ENCODE measurements around the gene DOCK9.

The DOCK9 gene

DNA sequence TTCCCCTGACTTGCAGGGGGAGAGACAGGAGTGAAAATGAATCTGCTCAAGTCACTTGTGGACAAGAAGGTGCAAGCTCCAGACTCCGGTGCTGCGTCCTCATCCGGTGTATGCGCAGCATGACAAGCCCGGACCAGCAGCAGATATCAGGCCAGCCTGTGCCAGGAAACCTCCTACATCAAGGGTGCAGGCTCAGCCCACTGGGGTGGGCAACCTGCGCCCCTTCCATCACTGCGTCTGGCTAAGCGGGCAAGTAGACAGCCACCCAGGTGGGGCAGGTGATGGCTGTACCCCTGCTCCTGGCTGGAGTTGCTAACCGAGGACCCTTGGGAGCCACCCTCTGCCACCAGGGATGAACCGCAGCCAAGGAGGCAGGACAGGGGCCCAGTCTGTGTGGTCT lies 192.5 kb downstream of the DOCK9 start:
- no peak for DNase-seq

DNA sequence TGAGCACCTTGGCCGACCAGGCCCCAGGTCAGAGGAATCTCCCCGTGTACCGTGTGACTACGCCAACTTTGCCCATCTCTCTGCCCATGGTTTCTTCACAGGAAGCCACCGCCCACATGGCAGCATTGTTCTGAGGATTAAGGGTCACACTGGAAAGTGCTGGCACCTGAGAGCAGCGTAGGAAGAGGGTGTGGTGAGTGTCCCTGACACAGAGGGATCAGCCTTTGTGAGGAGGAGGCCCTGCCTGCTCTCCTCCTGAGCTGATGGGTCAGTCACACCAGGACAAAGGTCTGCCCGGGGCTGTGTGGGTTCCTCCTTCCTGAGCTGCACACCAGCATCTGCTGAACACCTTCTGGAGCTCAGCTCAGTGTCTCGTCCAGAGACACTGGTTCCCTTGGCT lies 193.2 kb downstream of the DOCK9 start:
- DNase-seq, result no peak

DNA sequence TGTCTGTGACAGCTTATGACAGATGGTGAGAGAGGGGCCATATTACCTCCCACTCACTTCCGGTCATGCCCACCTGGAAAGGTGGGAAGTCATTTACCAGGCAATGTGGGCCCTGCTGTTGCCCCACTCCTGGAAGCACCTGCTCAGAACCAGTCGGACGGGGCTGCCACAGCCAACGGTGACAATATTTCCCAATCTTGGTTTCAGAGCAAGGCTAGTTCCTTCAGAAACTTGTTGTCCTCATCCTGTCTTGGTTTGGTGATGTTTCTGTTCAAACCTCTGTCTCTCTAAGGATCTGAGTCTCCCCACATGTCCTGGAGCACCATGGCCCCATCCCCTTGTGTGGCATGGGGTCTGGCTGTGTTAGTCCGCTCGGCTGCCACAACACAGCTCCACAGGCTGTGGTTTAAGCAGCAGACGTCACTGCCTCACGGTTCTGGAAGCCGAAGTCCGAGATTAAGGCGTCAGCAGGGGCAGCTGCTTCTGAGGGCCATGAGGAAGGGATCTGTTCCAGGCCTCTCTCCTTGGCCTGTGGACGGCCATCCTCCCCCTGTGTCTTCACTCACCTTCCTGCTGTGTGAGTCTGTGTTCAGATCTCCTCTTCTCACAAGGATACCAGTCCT lies 193.9 kb downstream of the DOCK9 start:
- no peak for DNase-seq

DNA sequence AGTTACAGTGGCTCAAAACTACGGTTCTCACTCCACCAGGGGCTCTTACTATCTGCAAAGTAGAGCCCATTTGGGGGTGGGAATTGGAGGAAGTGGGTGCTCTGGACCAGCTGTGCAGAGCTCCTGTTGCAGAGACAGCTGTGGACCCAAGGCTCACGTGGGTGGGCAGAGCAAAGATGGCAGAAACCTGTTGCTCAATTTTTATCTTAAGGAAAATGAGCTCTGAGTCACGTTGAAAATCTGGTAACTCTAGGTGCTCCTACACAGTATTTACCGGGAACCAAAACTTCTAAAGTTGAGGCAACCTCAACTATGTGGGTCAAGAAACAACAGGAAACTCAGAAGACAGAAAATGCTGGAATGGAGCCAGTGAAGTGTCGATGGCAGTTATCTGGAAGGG lies 195.2 kb downstream of the DOCK9 start:
- DNase-seq, result no peak

DNA sequence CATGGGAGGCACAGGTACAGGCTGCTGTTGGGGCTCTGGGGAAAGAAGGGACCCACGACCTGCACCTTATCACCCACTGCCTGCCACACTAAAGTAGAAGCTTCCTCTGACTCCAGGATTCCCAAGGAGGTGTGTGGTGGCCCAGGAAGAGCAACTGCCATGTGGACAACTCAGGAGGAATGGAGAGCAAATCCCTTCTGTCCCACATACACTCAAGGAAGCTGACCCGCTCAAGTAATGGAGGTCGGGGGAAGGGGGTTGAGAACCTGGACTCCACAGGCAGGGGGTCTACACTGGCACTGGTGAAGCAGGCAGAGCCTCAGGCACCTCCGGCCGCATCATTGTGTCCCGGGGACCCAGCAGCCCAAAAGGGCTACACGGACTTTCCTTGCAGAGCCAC lies 196.0 kb downstream of the DOCK9 start:
- no peak for DNase-seq

DNA sequence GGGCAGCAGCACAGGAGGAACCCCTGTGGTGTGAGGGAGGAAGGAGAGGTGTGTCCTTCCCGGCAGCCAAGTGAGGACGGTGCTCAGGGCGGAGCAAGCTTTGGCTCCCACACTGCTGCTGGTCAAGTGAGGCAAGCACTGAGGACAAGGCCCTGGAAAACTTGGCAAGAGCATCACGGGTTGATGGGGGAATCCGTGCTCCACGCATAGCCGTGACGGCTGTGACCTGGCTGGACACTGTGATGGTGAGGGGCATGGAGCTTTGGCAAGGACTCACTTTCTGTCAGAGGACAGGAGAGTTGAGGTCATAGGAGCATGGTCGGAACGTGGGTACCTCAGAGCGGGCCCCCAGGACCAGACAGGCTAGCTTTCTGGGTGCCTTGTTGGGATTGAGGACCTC lies 196.4 kb downstream of the DOCK9 start:
- no peak for DNase-seq

DNA sequence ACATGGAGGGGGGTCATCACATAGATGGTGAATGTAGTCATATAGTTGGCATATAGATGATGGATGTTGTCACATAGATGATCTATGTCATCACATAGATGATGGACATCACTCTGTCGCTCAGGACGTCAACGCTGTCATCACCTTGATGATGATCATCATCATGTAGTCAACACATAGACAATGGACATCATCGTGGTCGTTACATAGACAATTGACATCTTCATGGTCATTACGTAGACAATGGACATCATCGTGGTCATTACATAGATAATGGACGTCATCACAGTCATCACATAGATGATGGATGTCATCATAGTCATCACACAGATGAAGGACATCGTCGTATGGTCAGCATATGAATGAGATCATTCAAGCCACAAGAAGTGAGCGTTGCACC lies 196.8 kb downstream of the DOCK9 start:
- no peak for DNase-seq

DNA sequence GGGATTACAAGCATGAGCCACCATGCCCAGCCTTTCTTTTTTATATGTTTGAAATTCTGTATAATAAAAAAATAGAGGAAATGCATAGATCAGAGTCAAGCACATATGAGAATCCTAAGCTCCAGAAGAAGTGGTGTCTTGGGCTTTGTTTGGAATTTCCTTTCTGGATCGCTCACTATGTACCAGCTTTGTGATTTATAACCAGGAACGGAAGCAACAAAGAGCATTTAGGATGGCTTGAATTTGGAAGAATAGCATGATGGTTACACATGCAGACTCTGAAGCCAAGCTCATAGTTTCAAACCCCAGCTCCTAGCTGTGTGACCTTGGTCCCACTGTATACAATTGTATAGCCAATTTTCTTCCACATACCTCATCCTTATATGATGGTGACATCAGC lies 197.4 kb downstream of the DOCK9 start:
- no peak for DNase-seq

DNA sequence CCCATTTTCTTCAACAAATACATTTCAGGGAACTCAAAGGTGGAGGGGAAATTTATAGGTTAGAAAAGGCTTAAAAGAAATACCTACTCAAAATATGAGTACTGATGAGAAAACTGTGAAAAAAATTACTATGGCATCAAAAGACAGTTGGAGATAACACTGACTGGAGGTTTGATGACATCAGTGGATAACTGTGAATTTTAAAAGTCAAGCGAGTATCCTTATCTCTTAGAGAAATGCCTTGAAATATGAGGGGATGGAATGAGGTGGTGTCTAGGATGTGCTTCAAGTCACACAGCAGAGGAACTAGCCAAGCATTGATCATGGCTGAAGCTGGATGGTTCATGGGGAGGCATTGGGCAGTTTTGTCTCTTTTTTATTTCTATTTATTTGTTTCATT lies 198.2 kb downstream of the DOCK9 start:
- DNase-seq, result no peak

DNA sequence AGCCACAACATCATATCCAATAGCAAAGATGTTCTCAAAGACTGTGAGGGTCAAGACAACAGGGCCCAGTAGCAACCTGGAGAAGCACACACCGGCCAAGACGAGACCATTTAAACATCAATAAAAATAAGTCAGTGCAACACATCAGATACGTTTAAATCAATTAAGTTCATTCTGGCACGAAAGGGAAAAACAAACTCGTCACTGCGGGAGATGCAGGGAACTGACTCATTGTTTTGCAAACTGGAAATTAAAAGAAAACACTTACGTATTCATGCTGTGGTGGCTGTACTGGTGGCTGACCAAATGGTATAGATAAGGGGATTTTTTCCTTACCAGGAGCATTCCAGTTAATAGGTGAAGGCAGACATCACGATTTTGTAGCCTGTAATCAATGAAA lies 199.1 kb downstream of the DOCK9 start:
- no peak for DNase-seq

DNA sequence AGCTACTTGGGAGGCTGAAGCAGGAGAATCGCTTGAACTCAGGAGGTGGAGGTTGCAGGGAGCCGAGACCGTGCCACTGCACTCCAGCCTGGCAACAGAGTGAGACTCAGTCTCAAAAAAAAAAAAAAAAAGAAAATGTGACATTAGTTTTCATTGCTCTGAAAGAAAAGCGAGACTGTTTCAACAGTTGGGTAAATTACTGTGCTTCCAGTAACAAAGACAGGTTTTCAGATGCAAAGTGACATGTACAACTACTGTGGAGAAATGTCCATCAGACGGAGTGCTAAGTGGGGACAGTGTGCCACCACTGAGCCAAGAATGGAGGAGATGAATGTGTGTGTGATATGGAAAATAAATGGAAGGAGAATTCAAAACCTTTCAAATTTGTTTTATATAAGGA lies 201.2 kb downstream of the DOCK9 start:
- DNase-seq, result no peak

DNA sequence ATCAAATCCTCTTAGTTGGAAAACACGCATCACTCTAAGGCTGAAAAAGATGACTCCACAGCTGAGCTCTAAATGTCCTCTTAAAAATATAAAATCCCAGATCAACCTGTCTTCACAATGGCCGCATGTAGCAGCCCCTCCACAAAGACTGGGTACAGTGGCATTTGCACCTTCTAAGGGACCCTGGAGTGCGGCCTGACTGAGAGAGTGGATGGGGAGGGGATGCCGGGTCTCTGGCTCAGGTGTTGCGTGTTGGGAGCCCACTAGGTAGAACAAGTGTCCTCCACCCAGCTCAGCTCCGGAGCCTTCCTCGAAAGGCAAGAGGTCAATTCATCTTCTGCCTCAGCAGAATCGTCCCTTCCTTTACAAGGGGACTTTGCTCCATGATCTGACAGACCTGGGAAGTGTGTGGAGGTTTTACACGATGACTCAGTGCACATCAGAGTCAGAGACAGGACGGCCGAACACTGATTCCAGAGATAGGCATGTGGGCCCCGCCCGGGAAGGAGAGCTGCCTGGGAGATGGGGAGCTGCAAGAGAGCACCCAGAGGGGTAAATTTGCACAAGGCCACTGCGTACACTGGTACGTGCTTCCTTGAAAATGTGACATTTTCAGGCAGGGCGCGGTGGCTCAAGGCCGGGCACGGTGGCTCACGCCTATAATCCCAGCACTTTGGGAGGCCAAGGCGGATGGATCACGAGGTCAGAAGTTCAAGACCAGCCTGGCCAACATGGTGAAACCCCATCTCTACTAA lies 201.8 kb downstream of the DOCK9 start:
- no peak for DNase-seq

DNA sequence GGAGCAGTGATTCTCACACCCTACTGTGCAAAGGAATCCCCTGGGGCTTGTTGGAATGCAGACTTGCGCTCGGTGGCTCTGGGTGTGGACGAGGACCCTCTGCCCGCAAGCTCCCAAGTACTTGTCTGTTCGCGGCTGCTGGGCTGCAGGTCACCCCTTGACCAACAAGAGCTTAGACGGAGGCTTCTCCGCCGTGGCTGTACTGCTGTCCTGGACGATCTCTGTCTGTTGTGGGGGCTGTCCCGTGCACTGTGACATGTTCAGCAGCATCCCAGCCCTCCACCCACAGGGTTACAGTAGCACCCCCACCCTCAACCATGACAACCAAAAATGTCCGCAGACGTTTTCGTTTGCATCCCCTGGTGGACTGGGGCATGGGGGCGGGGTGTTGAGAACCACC lies 202.5 kb downstream of the DOCK9 start:
- DNase-seq, result no peak

DNA sequence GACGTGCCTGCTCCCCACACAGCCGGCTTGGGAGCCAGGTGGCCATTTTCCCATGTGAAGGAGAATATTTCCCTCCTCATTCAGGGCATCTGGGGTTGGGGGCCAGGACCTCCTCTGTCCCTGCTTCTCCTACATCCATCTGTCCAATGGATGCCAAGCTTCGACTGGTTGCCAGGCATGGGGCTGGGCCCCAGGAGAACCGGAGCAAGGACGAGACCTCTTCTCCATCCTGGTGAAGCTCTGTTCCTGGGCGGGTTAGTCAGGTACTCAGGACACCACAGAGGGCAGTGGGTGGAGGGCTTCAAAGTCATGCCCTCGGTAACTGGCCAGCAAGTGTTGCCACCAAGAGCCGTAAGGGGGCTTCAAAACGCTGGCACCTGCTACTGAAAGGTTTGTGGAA lies 203.1 kb downstream of the DOCK9 start:
- no peak for DNase-seq

DNA sequence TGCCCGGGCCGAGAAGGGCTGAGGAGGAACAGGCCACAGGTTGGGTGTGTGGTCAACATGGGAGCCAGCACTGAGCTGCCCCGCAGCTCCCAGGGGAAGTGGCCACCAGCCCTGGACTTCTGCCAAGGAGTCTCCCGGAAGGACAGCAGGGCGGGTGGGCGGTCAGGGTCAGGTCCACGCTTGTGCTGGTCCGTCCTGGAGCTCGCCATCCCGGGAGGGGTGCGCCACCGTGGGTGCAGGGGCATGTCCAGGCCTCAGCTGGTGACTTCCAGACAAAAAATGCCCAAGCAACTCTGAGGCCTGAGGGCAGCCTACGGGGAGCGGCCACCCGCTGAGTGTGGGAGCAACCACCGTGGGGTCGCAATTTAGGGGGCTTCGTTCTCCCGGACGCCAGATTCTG lies 203.9 kb downstream of the DOCK9 start:
- no peak for DNase-seq

DNA sequence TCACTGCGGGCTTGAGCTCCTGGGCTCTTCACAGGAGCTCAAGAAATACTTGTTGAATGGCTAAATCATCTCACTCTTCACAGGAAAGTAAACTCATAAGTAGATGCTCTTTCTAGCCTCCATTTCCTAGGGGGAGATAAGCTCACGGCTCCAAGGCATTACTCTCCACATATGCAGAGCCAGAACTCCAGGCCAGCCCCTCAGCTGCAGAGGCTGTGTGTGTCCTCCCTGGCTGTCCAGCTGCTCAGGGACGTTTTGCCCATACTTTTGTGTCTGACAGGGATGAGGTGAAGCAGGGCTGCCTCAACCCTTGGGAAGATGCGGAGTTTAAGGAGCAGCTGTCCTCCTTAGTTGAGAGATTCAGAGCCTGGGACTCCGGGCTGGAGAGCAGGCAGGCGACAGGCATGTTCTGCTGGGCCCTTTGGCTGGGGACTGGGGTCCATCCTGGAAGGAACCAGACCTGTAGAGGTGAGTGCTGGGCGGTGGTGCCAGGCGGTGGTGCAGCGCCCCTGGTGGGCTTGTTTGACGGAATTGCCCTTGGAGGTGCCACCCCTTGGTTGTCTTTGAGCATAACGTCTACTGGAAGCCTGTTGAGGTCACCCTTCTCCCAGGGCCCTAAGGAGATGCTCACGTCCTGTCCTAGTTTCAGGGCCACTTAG lies 204.9 kb downstream of the DOCK9 start:
- no peak for DNase-seq

DNA sequence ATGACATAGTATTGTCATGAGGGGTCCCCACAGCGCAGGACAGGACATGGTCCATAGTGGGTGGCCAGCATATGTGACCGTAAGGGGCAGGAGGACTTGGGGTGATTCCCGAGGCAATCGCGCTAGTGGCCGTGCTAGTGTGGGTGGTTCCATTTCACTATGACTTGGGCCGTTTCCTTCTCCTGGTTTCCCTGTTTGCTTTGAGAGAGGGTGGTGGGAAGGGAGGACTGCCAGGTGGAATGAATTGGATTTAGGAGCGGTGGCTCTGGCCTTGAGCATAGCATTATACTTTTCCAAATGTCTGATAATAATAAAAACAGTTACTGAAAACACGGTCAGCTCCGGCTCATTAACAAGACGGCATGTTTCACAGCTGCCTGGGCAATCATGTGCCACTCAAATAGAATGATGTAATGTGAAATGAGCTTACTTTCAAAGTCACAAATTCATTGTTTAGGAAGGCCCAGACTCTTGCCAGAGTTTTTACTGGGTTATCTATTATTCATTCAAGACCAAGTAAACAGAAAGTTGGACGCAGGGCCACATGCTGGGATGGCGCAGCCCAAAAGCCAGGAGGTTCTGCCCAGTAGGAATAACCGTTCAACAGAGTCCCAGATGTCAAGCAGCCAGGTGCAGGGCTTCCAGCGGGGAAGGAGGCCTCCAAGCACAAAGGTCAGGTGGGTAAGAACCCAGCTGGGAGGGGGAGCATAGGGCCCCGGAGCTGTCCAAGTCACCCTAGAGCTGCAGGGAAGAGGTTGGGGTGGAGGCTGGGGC lies 205.8 kb downstream of the DOCK9 start:
- DNase-seq, result no peak

DNA sequence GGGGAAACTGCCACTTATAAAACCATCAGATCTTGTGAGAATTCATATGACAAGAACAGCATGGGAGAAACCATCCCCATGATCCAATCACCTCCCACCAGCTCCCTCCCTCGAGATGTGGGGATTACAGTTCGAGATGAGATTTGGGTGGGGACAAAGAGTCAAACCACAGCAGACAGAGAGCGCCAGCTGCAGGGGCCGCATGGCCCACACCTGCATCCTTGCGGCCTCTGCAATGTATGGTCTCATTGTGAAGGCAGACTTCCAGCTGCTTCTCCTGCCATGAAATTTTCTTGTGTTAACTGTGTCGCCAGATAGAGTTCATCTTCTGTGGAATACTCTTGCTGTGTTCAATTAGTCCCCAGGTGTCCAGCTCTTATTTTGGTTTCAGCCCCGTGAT lies 208.1 kb downstream of the DOCK9 start:
- DNase-seq, result no peak

DNA sequence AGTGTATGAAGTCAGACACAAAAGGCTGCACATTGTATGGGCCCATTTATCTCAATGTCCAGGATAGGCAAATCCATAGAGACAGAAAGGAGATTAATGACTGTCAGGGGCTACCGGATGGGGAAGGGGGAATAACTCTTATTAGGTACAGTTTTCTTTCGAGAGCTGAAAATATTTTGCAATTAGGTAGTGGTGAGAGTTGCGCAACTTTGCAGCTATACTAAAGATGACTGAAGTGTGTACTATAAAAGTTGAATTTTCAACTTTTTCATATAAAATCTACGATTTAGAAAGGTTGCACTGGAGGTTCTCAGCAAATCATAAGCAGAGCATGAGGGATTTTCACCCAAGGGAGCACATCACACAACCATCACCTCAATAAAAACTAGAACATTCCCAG lies 209.3 kb downstream of the DOCK9 start:
- DNase-seq, result no peak

DNA sequence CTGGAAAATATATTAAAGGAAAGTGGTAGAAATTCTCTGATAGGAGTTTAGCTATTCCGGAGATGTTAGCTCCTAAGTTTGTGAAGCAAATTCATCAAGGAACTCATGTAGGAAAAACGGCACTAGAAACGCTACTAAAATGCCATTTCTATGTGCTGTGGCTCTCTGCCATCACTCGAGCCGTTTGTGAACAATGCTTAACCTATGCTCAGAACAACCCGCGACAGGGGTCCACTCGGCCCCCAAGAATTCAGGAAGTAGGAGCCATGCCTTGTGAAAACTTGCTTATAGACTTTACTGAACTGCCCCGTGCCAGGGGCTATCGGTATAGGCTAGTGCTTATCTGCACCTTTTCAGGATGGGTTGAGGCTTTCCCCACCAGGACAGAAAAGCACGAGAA lies 211.2 kb downstream of the DOCK9 start:
- DNase-seq, result no peak

DNA sequence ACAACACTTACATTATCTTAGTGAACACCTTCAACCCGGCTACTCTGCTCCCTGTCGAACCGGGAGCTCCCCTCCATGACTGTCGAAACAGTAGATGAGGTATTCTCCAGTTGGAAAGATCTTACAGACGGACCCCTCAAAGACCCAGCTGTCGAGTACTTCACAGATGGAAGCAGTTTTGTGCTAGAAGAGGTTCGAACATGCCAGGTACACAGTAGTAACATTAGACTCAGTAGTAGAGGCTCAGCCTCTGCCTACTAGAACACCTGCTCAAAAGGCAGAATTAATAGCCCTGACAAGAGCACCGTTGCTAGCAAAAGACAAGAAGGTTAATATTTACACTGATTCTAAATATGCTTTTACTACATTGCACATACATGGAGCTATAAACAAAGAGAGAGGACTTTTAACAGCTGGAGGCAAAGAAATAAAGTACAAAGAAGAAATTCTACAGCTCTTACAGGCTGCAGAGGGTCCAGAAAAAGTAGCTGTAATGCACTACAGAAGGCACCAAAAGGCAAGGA lies 211.8 kb downstream of the DOCK9 start:
- no peak for DNase-seq

DNA sequence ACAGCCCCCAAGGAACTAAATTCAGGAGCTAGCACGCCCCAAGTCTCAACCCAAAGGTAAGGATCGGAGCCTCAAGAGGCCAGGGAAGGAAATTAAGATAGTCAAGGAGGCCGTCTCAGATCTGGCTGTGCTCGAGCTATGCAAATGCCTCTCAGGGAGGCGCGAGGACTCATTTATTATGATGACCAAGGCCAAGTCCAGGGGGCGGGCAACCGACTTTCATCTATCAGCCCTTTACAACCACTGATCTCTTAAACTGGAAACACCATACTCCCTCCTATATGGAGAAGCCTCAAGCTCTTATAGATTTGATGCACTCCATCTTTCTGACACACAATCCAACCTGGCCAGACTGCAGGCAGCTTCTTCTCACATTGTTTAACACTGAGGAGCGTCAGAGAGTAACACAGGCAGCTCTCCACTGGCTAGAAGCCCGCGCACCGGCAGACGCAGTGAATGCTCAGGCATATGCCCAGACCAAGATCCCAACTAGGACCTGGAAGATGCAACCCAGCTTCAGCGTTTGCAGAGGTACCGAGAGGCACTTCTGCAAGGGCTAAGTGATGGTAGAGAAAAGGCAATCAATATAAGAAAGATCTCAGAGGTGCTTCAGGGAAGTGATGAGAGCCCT lies 215.8 kb downstream of the DOCK9 start:
- no peak for DNase-seq

Data from activated naive CD4-positive, alpha-beta T cell treated with Interleukin-2 at 50 U/mL for 16 hours (primary cell).